GM23338 (cell line): ENCODE results near the gene KRTAP5-3. TPM values are rescaled to one million over a fixed set of nuclear protein-coding genes. Genes with fewer than 3 reads are reported as not detected.
"Not testable (repeated sequence)": the region's sequence is repeated elsewhere in the genome, so short reads cannot be mapped to it uniquely, and the experiment has no call there.

ENCODE experiments used
- ATAC-seq: fragments of 200-7000 bp; cut with Tn5 transposase; 3 replicates; pipeline ENCODE4 v1.9.1; 2020
- DNase-seq: peaks from one replicate; pipeline ENCODE4 v3.0.0-alpha.2; 2015; ENCODE audit warnings: low spot score
- H2AFZ ChIP-seq: fragments of 200-600 bp; sonication (generic); 2 replicates; pipeline ENCODE4 v1.8.0; 2016; ENCODE audit warnings: antibody characterized with exemption, mild to moderate bottlenecking, moderate library complexity
- H3F3A ChIP-seq: fragments of 200-600 bp; sonication (generic); replicated peaks from 2 replicates; pipeline ENCODE4 v1.8.0; 2017; ENCODE audit warnings: antibody characterized with exemption, mixed run types, low read depth
- H3K27ac ChIP-seq: fragments of 200-600 bp; sonication (generic); 2 replicates; pipeline ENCODE4 v1.6.1; 2016; ENCODE audit warnings: low read depth
- H3K27me3 ChIP-seq: fragments of 200-600 bp; sonication (generic); 2 replicates; pipeline ENCODE4 v1.8.0; 2016; ENCODE audit warnings: mild to moderate bottlenecking, mixed run types, moderate library complexity; ENCODE audit not compliant: insufficient read depth
- H3K36me3 ChIP-seq: fragments of 200-600 bp; sonication (generic); 2 replicates; pipeline ENCODE4 v1.8.0; 2016; ENCODE audit warnings: mild to moderate bottlenecking; ENCODE audit not compliant: insufficient read depth
- H3K4me1 ChIP-seq: fragments of 200-600 bp; sonication (generic); 2 replicates; pipeline ENCODE4 v1.8.0; 2016; ENCODE audit warnings: mild to moderate bottlenecking, moderate library complexity; ENCODE audit not compliant: insufficient read depth
- H3K4me2 ChIP-seq: fragments of 200-600 bp; sonication (generic); 2 replicates; pipeline ENCODE4 v1.7.1; 2017; ENCODE audit warnings: mixed run types
- H3K4me3 ChIP-seq: fragments of 200-600 bp; sonication (generic); 2 replicates; pipeline ENCODE4 v1.6.1; 2016; ENCODE audit warnings: mixed run types
- H3K79me2 ChIP-seq: fragments of 200-600 bp; sonication (generic); replicated peaks from 2 replicates; pipeline ENCODE4 v1.8.0; 2017; ENCODE audit warnings: mild to moderate bottlenecking; ENCODE audit not compliant: insufficient read depth
- H3K9me2 ChIP-seq: fragments of 200-600 bp; sonication (generic); 2 replicates; pipeline ENCODE4 v1.8.0; 2017; ENCODE audit not compliant: insufficient read depth
- H4K20me1 ChIP-seq: fragments of 200-600 bp; sonication (generic); replicated peaks from 2 replicates; pipeline ENCODE4 v1.8.0; 2017; ENCODE audit warnings: mild to moderate bottlenecking; ENCODE audit not compliant: insufficient read depth
- H3K27ac Mint-ChIP-seq: 2 replicates; pipeline ENCODE4 v1.8.0; 2020; ENCODE audit warnings: inconsistent platforms, mild to moderate bottlenecking, moderate library complexity, mixed read lengths
- H3K27me3 Mint-ChIP-seq: 3 replicates; pipeline ENCODE4 v1.8.0; 2022; ENCODE audit warnings: low read depth, mild to moderate bottlenecking, moderate library complexity, mixed read lengths, inconsistent platforms; ENCODE audit not compliant: insufficient read depth, poor library complexity
- H3K36me3 Mint-ChIP-seq: 3 replicates; pipeline ENCODE4 v1.8.0; 2021; ENCODE audit warnings: low read depth, mild to moderate bottlenecking, inconsistent platforms, moderate library complexity, mixed read lengths
- H3K4me1 Mint-ChIP-seq: 3 replicates; pipeline ENCODE4 v1.8.0; 2020; ENCODE audit warnings: mild to moderate bottlenecking, inconsistent platforms, mixed read lengths
- H3K4me3 Mint-ChIP-seq: 3 replicates; pipeline ENCODE4 v1.8.0; 2021; ENCODE audit warnings: moderate library complexity, mild to moderate bottlenecking, inconsistent platforms, mixed read lengths
- H3K9me3 Mint-ChIP-seq: 3 replicates; pipeline ENCODE4 v1.8.0; 2020; ENCODE audit warnings: moderate library complexity, mild to moderate bottlenecking, inconsistent platforms, mixed read lengths
- EZH2 ChIP-seq: fragments of 200-600 bp; sonication (generic); IDR thresholded peaks from one replicate; pipeline ENCODE4 v1.8.0; 2017; ENCODE audit warnings: antibody characterized with exemption, mild to moderate bottlenecking, low read depth; ENCODE audit not compliant: unreplicated experiment
- ZNF114 ChIP-seq: fragments of 250-450 bp; sonication (Bioruptor Pico); IDR thresholded peaks from 2 replicates; pipeline ENCODE4 v1.5.0; 2020; ENCODE audit warnings: mild to moderate bottlenecking, moderate library complexity
- polyA plus RNA-seq: library from polyadenylated mRNA; unstranded; fragments of >200 nt; fragmentation: Nextera tagmentation; extraction: Ambion mirVana; gene quantifications from 2 replicates; pipeline ENCODE4 v1.2.1, GENCODE V29; 2016
- total RNA-seq: library from RNA; depleted of rRNA; stranded (reverse); fragments of >200 nt; shearing (Covaris generic); gene quantifications from 2 replicates; pipeline ENCODE4 v1.2.3, GENCODE V29; 2014
- TF ChIP-seq, protein P1 (sequence below): fragments of 250-450 bp; sonication (Bioruptor Pico); IDR thresholded peaks from 2 replicates; pipeline ENCODE4 v1.5.0; 2020; ENCODE audit warnings: mild to moderate bottlenecking, moderate library complexity
- TF ChIP-seq, protein P2 (sequence below): IDR thresholded peaks from one replicate; pipeline ENCODE4 v1.6.1; 2018; ENCODE audit warnings: antibody characterized with exemption; ENCODE audit not compliant: unreplicated experiment

Gene KRTAP5-3
- total and polyA plus RNA-seq, 2 experiments from 2014 or later, result not detected

DNA sequence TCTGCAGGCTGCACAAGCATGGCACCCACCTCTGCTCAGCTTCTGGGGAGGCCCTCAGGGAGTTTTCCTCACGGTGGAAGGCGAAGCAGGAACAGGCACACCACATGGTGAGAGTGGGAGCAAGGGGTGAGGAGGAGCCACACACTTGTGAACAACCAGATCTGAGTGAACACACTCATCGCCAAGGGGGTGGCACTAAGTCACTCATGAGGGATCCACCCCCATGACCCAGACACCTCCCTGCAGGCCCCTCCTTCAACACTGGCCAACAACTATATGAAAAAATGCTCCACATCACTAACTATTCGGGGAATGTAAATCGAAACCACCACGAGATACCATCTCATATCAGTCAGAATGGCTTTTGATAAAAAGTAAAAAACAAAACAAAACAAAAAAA is 9.4 kb downstream of the KRTAP5-3 start:
- no peak overlapping the region for H3K4me3 ChIP-seq
- no peak overlapping the region for H3K27ac ChIP-seq
- peaks cover 13% of the 10 kb centered on the region; the same call in 1 of the 2 replicates for H3F3A ChIP-seq
- H4K20me1 ChIP-seq, result no peaks in the 10 kb centered on the region
- Mint-ChIP-seq H3K36me3 (peaks cover 5% of the 10 kb centered on the region; the same call in 1 of the 3 replicates), H3K9me3 (peaks cover 22% of the 10 kb centered on the region; the same call in 2 of the 3 replicates), H3K4me1 (peaks cover 28% of the 10 kb centered on the region), H3K27ac (no peak overlapping the region), H3K27me3 (peaks cover 15% of the 10 kb centered on the region), H3K4me3 (no peak overlapping the region)
- H3K4me2 ChIP-seq, result no peak overlapping the region
- no peak for ATAC-seq
- DNase-seq, result no peak
- H3K9me2 ChIP-seq, result no peaks in the 10 kb centered on the region
- no peaks in the 10 kb centered on the region for H3K27me3 ChIP-seq
- no peaks in the 10 kb centered on the region for H3K79me2 ChIP-seq
- peaks cover 18% of the 10 kb centered on the region for H3K4me1 ChIP-seq
- TF ChIP-seq, protein P1, sequence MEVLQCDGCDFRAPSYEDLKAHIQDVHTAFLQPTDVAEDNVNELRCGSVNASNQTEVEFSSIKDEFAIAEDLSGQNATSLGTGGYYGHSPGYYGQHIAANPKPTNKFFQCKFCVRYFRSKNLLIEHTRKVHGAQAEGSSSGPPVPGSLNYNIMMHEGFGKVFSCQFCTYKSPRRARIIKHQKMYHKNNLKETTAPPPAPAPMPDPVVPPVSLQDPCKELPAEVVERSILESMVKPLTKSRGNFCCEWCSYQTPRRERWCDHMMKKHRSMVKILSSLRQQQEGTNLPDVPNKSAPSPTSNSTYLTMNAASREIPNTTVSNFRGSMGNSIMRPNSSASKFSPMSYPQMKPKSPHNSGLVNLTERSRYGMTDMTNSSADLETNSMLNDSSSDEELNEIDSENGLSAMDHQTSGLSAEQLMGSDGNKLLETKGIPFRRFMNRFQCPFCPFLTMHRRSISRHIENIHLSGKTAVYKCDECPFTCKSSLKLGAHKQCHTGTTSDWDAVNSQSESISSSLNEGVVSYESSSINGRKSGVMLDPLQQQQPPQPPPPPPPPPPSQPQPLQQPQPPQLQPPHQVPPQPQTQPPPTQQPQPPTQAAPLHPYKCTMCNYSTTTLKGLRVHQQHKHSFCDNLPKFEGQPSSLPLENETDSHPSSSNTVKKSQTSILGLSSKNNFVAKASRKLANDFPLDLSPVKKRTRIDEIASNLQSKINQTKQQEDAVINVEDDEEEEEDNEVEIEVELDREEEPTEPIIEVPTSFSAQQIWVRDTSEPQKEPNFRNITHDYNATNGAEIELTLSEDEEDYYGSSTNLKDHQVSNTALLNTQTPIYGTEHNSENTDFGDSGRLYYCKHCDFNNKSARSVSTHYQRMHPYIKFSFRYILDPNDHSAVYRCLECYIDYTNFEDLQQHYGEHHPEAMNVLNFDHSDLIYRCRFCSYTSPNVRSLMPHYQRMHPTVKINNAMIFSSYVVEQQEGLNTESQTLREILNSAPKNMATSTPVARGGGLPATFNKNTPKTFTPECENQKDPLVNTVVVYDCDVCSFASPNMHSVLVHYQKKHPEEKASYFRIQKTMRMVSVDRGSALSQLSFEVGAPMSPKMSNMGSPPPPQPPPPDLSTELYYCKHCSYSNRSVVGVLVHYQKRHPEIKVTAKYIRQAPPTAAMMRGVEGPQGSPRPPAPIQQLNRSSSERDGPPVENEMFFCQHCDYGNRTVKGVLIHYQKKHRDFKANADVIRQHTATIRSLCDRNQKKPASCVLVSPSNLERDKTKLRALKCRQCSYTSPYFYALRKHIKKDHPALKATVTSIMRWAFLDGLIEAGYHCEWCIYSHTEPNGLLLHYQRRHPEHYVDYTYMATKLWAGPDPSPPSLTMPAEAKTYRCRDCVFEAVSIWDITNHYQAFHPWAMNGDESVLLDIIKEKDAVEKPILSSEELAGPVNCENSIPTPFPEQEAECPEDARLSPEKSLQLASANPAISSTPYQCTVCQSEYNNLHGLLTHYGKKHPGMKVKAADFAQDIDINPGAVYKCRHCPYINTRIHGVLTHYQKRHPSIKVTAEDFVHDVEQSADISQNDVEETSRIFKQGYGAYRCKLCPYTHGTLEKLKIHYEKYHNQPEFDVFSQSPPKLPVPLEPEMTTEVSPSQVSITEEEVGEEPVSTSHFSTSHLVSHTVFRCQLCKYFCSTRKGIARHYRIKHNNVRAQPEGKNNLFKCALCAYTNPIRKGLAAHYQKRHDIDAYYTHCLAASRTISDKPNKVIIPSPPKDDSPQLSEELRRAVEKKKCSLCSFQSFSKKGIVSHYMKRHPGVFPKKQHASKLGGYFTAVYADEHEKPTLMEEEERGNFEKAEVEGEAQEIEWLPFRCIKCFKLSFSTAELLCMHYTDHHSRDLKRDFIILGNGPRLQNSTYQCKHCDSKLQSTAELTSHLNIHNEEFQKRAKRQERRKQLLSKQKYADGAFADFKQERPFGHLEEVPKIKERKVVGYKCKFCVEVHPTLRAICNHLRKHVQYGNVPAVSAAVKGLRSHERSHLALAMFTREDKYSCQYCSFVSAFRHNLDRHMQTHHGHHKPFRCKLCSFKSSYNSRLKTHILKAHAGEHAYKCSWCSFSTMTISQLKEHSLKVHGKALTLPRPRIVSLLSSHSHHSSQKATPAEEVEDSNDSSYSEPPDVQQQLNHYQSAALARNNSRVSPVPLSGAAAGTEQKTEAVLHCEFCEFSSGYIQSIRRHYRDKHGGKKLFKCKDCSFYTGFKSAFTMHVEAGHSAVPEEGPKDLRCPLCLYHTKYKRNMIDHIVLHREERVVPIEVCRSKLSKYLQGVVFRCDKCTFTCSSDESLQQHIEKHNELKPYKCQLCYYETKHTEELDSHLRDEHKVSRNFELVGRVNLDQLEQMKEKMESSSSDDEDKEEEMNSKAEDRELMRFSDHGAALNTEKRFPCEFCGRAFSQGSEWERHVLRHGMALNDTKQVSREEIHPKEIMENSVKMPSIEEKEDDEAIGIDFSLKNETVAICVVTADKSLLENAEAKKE (CRISPR knock-in tag), result no peak
- TF ChIP-seq ZNF114 (CRISPR knock-in tag) (no peak), EZH2 (no peak)
- TF ChIP-seq, protein P2, sequence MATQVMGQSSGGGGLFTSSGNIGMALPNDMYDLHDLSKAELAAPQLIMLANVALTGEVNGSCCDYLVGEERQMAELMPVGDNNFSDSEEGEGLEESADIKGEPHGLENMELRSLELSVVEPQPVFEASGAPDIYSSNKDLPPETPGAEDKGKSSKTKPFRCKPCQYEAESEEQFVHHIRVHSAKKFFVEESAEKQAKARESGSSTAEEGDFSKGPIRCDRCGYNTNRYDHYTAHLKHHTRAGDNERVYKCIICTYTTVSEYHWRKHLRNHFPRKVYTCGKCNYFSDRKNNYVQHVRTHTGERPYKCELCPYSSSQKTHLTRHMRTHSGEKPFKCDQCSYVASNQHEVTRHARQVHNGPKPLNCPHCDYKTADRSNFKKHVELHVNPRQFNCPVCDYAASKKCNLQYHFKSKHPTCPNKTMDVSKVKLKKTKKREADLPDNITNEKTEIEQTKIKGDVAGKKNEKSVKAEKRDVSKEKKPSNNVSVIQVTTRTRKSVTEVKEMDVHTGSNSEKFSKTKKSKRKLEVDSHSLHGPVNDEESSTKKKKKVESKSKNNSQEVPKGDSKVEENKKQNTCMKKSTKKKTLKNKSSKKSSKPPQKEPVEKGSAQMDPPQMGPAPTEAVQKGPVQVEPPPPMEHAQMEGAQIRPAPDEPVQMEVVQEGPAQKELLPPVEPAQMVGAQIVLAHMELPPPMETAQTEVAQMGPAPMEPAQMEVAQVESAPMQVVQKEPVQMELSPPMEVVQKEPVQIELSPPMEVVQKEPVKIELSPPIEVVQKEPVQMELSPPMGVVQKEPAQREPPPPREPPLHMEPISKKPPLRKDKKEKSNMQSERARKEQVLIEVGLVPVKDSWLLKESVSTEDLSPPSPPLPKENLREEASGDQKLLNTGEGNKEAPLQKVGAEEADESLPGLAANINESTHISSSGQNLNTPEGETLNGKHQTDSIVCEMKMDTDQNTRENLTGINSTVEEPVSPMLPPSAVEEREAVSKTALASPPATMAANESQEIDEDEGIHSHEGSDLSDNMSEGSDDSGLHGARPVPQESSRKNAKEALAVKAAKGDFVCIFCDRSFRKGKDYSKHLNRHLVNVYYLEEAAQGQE, result no peak
- H2AFZ ChIP-seq, result no peak overlapping the region
- H3K36me3 ChIP-seq, result no peaks in the 10 kb centered on the region

DNA sequence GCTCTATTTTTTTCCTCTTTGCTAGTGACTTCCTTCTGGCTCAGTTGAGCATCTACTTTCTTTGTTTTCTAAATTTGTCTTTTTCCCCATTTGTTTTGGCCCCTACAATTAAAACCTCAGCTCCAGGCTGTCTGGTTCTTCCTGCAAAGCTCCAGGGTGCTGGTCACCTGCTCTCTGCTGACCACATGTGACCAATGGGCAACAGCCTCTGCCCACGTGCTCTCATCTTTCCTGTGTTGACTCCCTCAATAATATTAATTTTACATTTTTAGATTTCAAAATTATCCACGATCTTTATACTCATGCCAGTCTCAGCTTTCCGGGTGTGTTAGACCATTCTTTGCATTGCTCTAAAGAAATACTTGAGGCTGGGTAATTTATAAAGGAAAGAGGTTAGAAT is 9.9 kb downstream of the KRTAP5-3 start:
- Histone ChIP-seq H3K4me1 (peaks cover 18% of the 10 kb centered on the region), H3F3A (peaks cover 13% of the 10 kb centered on the region; the same call in 1 of the 2 replicates)
- not testable (repeated sequence) for H3K9me2 ChIP-seq, H3K36me3 ChIP-seq, H3K27me3 ChIP-seq, DNase-seq, H2AFZ ChIP-seq, H3K4me3 Mint-ChIP-seq, H3K36me3 Mint-ChIP-seq, ATAC-seq, H3K4me3 ChIP-seq, H3K27ac Mint-ChIP-seq, H4K20me1 ChIP-seq, H3K4me2 ChIP-seq, H3K79me2 ChIP-seq, H3K27ac ChIP-seq
- H3K27me3 Mint-ChIP-seq, result peaks cover 15% of the 10 kb centered on the region
- peaks cover 22% of the 10 kb centered on the region; the same call in 2 of the 3 replicates for H3K9me3 Mint-ChIP-seq
- peaks cover 28% of the 10 kb centered on the region for H3K4me1 Mint-ChIP-seq
